CD4-positive, CD25-positive, alpha-beta regulatory T cell (primary cell): ENCODE measurements around the gene MICAL2. TPM values are rescaled to one million over a fixed set of nuclear protein-coding genes. Genes with fewer than 3 reads are reported as not detected.
A peak's percentile ranks its signal among the peaks of the same experiment; 100 is the strongest.

ENCODE experiments used
- ATAC-seq, 2 donors: fragments of 150-1000 bp; cut with Tn5 transposase; one replicate each; pipeline ENCODE4 v1.10.0; 2021; ENCODE audit warnings: low read depth in 2 of 2, moderate number of reproducible peaks in 2 of 2, moderate library complexity in 1 of 2
- DNase-seq, 3 donors: peaks; one replicate each; pipeline versions ENCODE4 v3.0.0 to v3.0.0-alpha.2; 2012 to 2022; ENCODE audit warnings: mixed read lengths in 1 of 3
- H3K27ac ChIP-seq: one replicate; pipeline ENCODE4 v1.7.0; 2013; ENCODE audit warnings: mild to moderate bottlenecking, low read length; ENCODE audit not compliant: insufficient read depth, poor library complexity, severe bottlenecking
- H3K27me3 ChIP-seq: one replicate; pipeline ENCODE4 v1.7.0; 2013; ENCODE audit warnings: low read length; ENCODE audit not compliant: control insufficient read depth, insufficient read depth
- H3K36me3 ChIP-seq: one replicate; pipeline ENCODE4 v1.7.0; 2013; ENCODE audit warnings: mild to moderate bottlenecking, low read length, moderate library complexity; ENCODE audit not compliant: control insufficient read depth, insufficient read depth
- H3K4me1 ChIP-seq: 2 replicates; pipeline ENCODE4 v1.7.0; 2013; ENCODE audit warnings: mild to moderate bottlenecking, low read length; ENCODE audit not compliant: insufficient read depth, control insufficient read depth, poor library complexity, severe bottlenecking
- H3K4me3 ChIP-seq: one replicate; pipeline ENCODE4 v1.7.0; 2013; ENCODE audit warnings: low read depth, mild to moderate bottlenecking, low read length, moderate library complexity
- H3K9me3 ChIP-seq, 2 experiments: 1 replicate in 1 of 2; 2 replicates in 1 of 2; pipeline ENCODE4 v1.7.0; 2013; ENCODE audit warnings: low read length in 2 of 2, mild to moderate bottlenecking in 1 of 2, moderate library complexity in 1 of 2; ENCODE audit not compliant: control insufficient read depth in 2 of 2
- H3K27ac Mint-ChIP-seq, 3 donors: one replicate each; pipeline ENCODE4 v1.8.0; 2020 to 2022; ENCODE audit warnings: mild to moderate bottlenecking in 3 of 3, mixed read lengths in 3 of 3, moderate library complexity in 2 of 3
- H3K27me3 Mint-ChIP-seq: one replicate; pipeline ENCODE4 v1.8.0; 2022; ENCODE audit warnings: mild to moderate bottlenecking, mixed read lengths
- H3K36me3 Mint-ChIP-seq: one replicate; pipeline ENCODE4 v1.8.0; 2020; ENCODE audit warnings: mixed read lengths
- H3K4me1 Mint-ChIP-seq, 4 donors: one replicate each; pipeline ENCODE4 v1.8.0; 2020 to 2022; ENCODE audit warnings: mixed read lengths in 4 of 4, mild to moderate bottlenecking in 1 of 4
- H3K4me3 Mint-ChIP-seq, 4 donors: one replicate each; pipeline ENCODE4 v1.8.0; 2020 to 2022; ENCODE audit warnings: mild to moderate bottlenecking in 4 of 4, mixed read lengths in 4 of 4, moderate library complexity in 3 of 4
- H3K9me3 Mint-ChIP-seq, 7 donors: one replicate each; pipeline ENCODE4 v1.8.0; 2020 to 2022; ENCODE audit warnings: mixed read lengths in 7 of 7, mild to moderate bottlenecking in 3 of 7, moderate library complexity in 2 of 7
- polyA plus RNA-seq, 4 donors: library from polyadenylated mRNA; unstranded; fragments of 300-500 nt; fragmentation: Illumina TruSeq; gene quantifications; one replicate each; pipeline ENCODE4 v1.2.3, GENCODE V29; 2021
- total RNA-seq: library from RNA; stranded (reverse); gene quantifications from one replicate; pipeline ENCODE4 v1.2.3, GENCODE V29; 2022

MICAL2 gene
- total and polyA plus RNA-seq, 5 donors from 2014 or later, result 15.9 to 67.5 (median 24.4) TPM

DNA sequence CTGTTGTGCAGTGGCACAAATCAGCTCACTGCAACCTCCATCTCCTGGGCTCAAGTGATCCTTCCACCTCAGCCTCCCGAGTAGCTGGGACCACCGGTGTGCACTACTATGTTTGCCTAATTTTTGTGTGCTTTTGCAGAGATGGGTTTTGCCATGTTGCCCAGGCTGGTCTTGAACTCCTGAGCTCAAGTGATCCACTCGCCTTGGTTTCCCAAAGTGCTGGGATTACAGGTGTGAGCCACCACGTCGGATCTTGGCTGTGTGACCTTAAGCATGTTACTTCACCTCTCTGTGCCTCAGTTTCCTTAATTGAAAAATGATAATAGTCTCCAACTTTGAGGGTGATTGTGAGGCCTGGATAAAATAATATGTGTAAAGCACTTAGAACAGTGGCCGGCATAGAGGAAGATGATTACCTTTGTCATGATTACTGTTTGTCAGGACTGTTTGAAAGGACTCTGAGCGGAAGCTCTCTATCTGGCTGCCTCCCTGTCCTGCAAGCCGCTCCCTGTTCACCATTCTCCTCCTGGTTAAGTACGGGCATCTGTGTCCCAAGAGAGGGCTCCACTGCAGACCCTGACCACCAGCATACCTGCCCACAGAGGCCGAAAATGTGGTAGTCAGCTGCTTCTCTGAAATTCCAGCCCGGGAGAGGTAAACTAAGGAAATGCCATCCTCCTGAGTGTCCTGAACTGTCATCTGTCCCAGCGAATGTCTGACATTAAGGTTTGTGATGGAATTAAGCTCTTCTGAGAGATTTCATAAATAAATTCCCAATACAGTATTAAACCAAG lies 73.6 kb downstream of the MICAL2 start:
- H3K27ac ChIP-seq, result no peak overlapping the region
- no peak for DNase-seq
- peaks cover 9 to 28% (median 19%) of the 10 kb centered on the region in 4 donors for H3K4me1 Mint-ChIP-seq
- no peak overlapping the region for H3K4me3 ChIP-seq
- H3K9me3 Mint-ChIP-seq, result no peaks in the 10 kb centered on the region
- no peaks in the 10 kb centered on the region for H3K27me3 ChIP-seq
- H3K36me3 Mint-ChIP-seq, result peaks cover 3% of the 10 kb centered on the region
- H3K9me3 ChIP-seq, result no peaks in the 10 kb centered on the region
- no peaks in the 10 kb centered on the region for H3K27me3 Mint-ChIP-seq
- no peak overlapping the region for H3K4me3 Mint-ChIP-seq
- no peak overlapping the region for H3K27ac Mint-ChIP-seq
- peaks cover 25% of the 10 kb centered on the region for H3K4me1 ChIP-seq
- no peak for ATAC-seq
- no peaks in the 10 kb centered on the region for H3K36me3 ChIP-seq

- H3K27me3 ChIP-seq, result no peaks in the 10 kb centered on the region
- H3K27ac Mint-ChIP-seq, result no peak overlapping the region
Observed at GRCh38 chr11:12184699-12185098, 74.3 kb downstream of the MICAL2 start.

GRCh38 chr11:12185106-12185690 lies 74.8 kb downstream of the MICAL2 start:
- H3K27ac Mint-ChIP-seq, result peak overlapping the region in 2 of 3 donors; percentile 41 to 83
- H3K36me3 Mint-ChIP-seq, result peaks cover 3% of the 10 kb centered on the region
- H3K27me3 Mint-ChIP-seq, result no peaks in the 10 kb centered on the region
- H3K4me1 Mint-ChIP-seq, result peaks cover 10 to 34% (median 21%) of the 10 kb centered on the region in 4 donors
- no peaks in the 10 kb centered on the region for H3K9me3 ChIP-seq
- no peaks in the 10 kb centered on the region for H3K36me3 ChIP-seq
- H3K4me1 ChIP-seq, result peaks cover 31% of the 10 kb centered on the region
- no peaks in the 10 kb centered on the region for H3K27me3 ChIP-seq
- DNase-seq (no peak), ATAC-seq (no peak)
- no peak overlapping the region for H3K4me3 ChIP-seq
- H3K27ac ChIP-seq, result no peak overlapping the region
- H3K4me3 Mint-ChIP-seq, result no peak overlapping the region
- H3K9me3 Mint-ChIP-seq, result no peaks in the 10 kb centered on the region

More at GRCh38 chr11:12184699-12185098, 74.3 kb downstream of the MICAL2 start:
- H3K27ac ChIP-seq, result no peak overlapping the region
- H3K9me3 ChIP-seq, result no peaks in the 10 kb centered on the region
- Mint-ChIP-seq H3K4me3 (no peak overlapping the region), H3K4me1 (peaks cover 8 to 29% (median 19%) of the 10 kb centered on the region in 4 donors), H3K9me3 (no peaks in the 10 kb centered on the region), H3K36me3 (peaks cover 3% of the 10 kb centered on the region), H3K27me3 (no peaks in the 10 kb centered on the region)
- H3K4me3 ChIP-seq, result no peak overlapping the region
- ATAC-seq, result no peak
- H3K36me3 ChIP-seq, result no peaks in the 10 kb centered on the region
- peaks cover 26% of the 10 kb centered on the region for H3K4me1 ChIP-seq
- DNase-seq, result no peak

DNA sequence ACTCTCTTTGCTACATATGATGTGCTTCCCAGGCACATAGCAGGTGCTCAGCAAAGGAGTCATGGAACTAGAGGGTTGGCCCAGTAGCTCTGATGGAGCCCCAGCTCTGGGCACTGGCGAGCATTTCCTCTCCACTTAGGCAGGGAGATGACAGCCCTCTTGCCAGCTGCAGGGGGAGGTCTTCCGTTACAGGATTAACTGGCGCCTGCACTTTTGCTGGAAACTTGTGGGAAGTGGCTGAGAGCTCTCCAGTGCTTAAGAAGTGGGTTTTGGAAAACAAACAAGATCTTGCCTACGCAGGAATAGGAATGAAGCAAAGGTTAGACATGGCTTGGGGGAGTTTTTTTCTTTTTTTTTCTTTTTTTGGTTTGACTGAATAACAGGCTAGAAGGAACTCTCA lies 75.5 kb downstream of the MICAL2 start:
- no peaks in the 10 kb centered on the region for H3K36me3 ChIP-seq
- no peak for DNase-seq
- no peaks in the 10 kb centered on the region for H3K36me3 Mint-ChIP-seq
- H3K4me3 ChIP-seq, result no peak overlapping the region
- H3K27ac ChIP-seq, result no peak overlapping the region
- no peaks in the 10 kb centered on the region for H3K9me3 ChIP-seq
- no peaks in the 10 kb centered on the region for H3K27me3 Mint-ChIP-seq
- H3K9me3 Mint-ChIP-seq, result no peaks in the 10 kb centered on the region
- H3K4me1 ChIP-seq, result peaks cover 36% of the 10 kb centered on the region
- peaks cover 13 to 39% (median 23%) of the 10 kb centered on the region in 4 donors for H3K4me1 Mint-ChIP-seq
- no peak for ATAC-seq
- H3K27ac Mint-ChIP-seq, result peak overlapping the region in 1 of 3 donors; percentile 41
- H3K27me3 ChIP-seq, result no peaks in the 10 kb centered on the region
- H3K4me3 Mint-ChIP-seq, result no peak overlapping the region

GRCh38 chr11:12186701-12187100 lies 76.3 kb downstream of the MICAL2 start:
- Histone ChIP-seq H3K36me3 (no peaks in the 10 kb centered on the region), H3K4me1 (peaks cover 36% of the 10 kb centered on the region), H3K4me3 (no peak overlapping the region), H3K27ac (no peak overlapping the region), H3K9me3 (no peaks in the 10 kb centered on the region), H3K27me3 (no peaks in the 10 kb centered on the region)
- no peaks in the 10 kb centered on the region for H3K9me3 Mint-ChIP-seq
- peak overlapping the region; percentile 9 to 67 (median 32) for H3K27ac Mint-ChIP-seq
- peaks cover 13 to 40% (median 23%) of the 10 kb centered on the region in 4 donors for H3K4me1 Mint-ChIP-seq
- no peaks in the 10 kb centered on the region for H3K36me3 Mint-ChIP-seq
- no peaks in the 10 kb centered on the region for H3K27me3 Mint-ChIP-seq
- DNase-seq (no peak), ATAC-seq (no peak)
- H3K4me3 Mint-ChIP-seq, result peak overlapping the region in 1 of 4 donors; percentile 4

DNA sequence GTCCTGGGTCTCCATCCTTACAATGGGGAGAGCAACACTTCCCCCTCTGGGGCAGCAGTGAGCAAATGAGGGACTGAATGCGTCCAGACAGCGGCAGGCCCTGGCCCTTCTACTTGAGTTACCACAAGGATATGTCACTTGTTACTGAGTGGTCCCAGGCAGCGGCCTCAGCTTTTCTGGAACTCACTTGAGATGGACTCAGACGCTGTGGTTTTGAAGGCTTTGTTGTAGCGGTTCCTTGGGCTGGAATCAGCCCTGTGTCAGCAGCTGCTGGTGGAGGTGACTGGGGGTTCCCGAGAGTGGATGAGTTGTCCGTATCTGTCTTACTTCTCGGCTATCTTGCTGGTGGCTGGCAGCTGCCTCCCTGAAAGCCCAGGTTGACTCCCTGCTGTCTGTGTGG lies 77.0 kb downstream of the MICAL2 start:
- Histone ChIP-seq H3K27me3 (no peaks in the 10 kb centered on the region), H3K4me3 (no peak overlapping the region), H3K36me3 (no peaks in the 10 kb centered on the region), H3K4me1 (peaks cover 36% of the 10 kb centered on the region), H3K9me3 (no peaks in the 10 kb centered on the region), H3K27ac (peak overlapping the region; percentile 9)
- no peak for DNase-seq
- Mint-ChIP-seq H3K27me3 (no peaks in the 10 kb centered on the region), H3K4me1 (peaks cover 13 to 40% (median 23%) of the 10 kb centered on the region in 4 donors), H3K9me3 (no peaks in the 10 kb centered on the region), H3K36me3 (no peaks in the 10 kb centered on the region), H3K27ac (peak overlapping the region; percentile 46 to 67 (median 50)), H3K4me3 (peak overlapping the region in 3 of 4 donors; percentile 4 to 19 (median 16))
- ATAC-seq, result no peak

DNA sequence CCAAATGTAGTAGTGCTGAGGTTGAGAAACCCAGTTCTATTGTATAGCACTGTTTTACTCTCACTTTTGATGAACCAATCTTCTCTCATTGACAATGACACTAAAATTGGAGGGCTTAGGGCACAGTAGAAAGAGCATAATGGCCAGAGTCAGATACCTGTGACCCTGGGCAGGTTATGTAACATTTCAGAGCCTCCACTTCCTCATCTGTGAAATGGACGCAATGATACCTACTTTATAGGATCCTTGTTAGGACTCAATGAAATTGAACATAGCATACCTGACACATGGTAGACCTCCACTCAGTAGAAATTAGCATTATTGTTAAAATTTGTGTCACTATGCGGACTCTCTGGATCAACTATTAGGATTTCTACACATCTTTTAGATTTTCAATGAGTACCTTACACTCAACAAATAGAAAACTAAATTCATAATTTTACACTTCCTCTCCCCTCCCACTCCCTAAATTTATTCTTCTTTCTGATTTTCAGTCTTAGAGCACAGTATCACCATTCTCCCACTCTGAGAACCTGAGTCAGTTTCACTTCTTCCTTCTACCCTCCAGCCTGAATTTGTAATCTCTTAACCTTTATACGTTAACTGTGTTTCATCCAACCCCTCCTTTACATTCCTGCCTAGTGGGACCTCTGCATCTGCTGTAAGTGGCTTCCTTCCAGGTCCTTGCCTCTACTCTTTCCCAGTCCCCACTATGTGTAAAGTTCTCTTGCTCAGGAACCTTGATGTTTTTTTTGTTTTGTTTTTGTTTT lies 78.3 kb downstream of the MICAL2 start:
- Histone ChIP-seq H3K9me3 (no peaks in the 10 kb centered on the region), H3K27ac (peak overlapping the region; percentile 71), H3K27me3 (no peaks in the 10 kb centered on the region), H3K4me3 (peak overlapping the region; percentile 61), H3K4me1 (peaks cover 36% of the 10 kb centered on the region), H3K36me3 (no peaks in the 10 kb centered on the region)
- no peaks in the 10 kb centered on the region for H3K36me3 Mint-ChIP-seq
- H3K9me3 Mint-ChIP-seq, result no peaks in the 10 kb centered on the region
- peak overlapping the region; percentile 84 to 96 (median 91) for H3K27ac Mint-ChIP-seq
- peaks cover 13 to 50% (median 28%) of the 10 kb centered on the region in 4 donors for H3K4me1 Mint-ChIP-seq
- H3K4me3 Mint-ChIP-seq, result peak overlapping the region in 3 of 4 donors; percentile 27 to 43 (median 42)
- no peak for ATAC-seq
- no peak for DNase-seq
- H3K27me3 Mint-ChIP-seq, result no peaks in the 10 kb centered on the region
